Neuron (in vitro differentiated cells): Measurements from ENCODE around the gene POLR2J3.
"Not testable (repeated sequence)": the region's sequence is repeated elsewhere in the genome, so short reads cannot be mapped to it uniquely, and the experiment has no call there.

ENCODE experiments used
- H2AFZ ChIP-seq: one replicate; pipeline ENCODE4 v1.6.1; 2013; ENCODE audit warnings: low read depth, mild to moderate bottlenecking, inconsistent platforms, low read length, moderate library complexity
- H3K27me3 ChIP-seq: one replicate; pipeline ENCODE4 v1.6.1; 2013; ENCODE audit warnings: low read length; ENCODE audit not compliant: insufficient read depth
- H3K36me3 ChIP-seq: one replicate; pipeline ENCODE4 v1.6.1; 2013; ENCODE audit warnings: low read length; ENCODE audit not compliant: insufficient read depth
- H3K4me1 ChIP-seq: one replicate; pipeline ENCODE4 v1.6.1; 2013; ENCODE audit warnings: low read length; ENCODE audit not compliant: insufficient read depth
- H3K4me3 ChIP-seq: 2 replicates; pipeline ENCODE4 v1.5.1; 2013; ENCODE audit warnings: mild to moderate bottlenecking, low read length, moderate library complexity
- H3K9me3 ChIP-seq: one replicate; pipeline ENCODE4 v1.6.1; 2013; ENCODE audit warnings: low read length

Gene POLR2J3

DNA sequence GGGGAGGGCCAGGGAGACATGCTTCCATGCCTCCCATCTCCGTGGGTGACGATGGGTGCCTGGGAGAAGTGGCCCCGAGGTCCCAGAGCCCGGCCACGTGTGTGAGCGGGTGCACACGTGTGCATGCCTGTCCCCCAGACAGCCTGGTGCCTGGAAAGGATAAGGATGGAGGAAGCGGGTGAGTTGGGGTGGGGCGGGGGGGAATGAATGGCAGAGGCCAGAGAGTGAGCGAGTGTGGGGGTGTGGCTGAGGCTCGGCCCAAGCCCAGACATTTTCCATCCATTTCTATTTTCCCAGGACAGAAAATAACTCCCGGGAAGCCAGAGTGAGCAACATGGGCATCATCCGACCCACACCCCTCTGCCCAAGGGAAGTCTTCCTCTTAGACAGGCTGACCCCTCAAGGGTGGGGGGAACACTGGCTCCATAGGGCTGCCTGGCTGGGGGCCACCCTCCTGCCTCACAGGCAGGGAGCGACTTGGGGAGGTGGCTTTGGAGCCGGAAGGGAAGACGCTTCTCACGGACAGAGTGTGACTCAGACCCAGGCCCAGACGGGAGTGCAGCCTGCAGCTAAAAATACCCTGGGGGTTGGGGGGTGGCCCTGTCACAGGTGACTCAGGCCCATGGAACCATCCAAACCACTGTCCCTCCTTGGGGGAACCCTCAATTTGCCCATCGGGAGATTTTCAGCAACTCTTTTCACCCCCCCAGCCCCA lies 32.2 kb upstream of the POLR2J3 start:
- not testable (repeated sequence) for H3K4me1 ChIP-seq, H3K9me3 ChIP-seq, H2AFZ ChIP-seq, H3K36me3 ChIP-seq, H3K27me3 ChIP-seq, H3K4me3 ChIP-seq

DNA sequence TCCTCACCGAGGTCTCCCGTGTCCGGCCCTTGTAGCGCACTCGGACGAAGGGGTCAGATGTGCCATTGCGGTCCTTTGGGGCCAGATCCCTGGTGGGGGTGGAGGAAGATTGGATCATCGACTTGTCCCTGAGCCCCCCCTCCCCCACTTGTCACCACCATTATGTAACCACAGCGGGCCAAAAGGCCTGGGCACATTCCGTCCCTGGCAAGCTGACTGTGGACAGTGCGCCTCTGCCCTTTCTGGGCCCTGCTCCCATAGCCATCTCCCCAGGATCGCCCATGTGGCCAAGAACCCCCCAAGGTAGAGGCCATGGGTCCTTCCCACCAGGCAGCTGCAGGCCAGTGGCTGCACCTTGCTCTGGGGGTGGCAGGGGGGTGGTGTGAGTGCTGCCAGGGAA lies 29.9 kb upstream of the POLR2J3 start:
- H3K4me1 ChIP-seq, H2AFZ ChIP-seq, H3K4me3 ChIP-seq, H3K36me3 ChIP-seq, H3K9me3 ChIP-seq, H3K27me3 ChIP-seq: not testable (repeated sequence)

DNA sequence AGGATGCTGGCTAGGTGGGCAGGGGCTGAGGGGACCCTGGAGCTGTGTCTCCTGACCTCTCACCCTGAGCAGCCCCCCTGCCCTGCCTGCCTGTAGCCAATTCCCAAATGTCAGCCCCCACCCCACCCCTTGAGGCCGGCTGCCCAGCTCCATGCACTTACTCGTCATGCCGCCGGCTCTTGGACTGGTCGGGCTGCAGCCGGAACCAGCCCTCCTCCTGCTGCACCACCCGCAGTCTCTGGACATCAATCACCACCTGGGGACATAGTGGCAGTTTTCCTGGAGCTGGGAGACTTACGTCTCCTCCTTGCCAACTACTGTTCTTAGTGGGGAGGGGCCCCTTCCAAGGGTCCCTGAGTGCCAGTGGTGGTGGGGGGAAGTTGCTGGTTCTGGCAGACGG lies 27.3 kb upstream of the POLR2J3 start:
- H3K4me1 ChIP-seq, H3K27me3 ChIP-seq: not testable (repeated sequence)

DNA sequence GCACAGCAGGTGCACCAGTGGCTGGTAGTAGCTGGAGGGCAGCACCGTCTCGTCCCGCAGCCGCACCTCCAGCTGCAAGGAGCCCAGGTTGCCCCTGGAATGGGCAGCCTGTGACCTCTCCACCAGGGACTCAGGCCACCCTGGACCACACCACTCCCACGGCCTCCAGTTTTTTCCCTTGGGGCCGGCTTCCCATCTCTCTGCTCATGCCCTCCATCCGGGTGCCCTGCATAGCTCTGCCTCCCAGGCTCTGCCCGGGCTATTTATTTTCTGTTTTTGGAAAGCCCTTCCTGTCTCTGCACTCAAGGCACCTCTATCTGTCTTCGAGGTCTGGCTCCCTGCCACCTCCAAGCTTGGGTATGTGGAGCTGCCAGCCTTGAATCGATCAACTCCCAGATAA lies 23.7 kb upstream of the POLR2J3 start:
- H2AFZ ChIP-seq, H3K4me1 ChIP-seq, H3K9me3 ChIP-seq, H3K27me3 ChIP-seq, H3K36me3 ChIP-seq, H3K4me3 ChIP-seq: not testable (repeated sequence)

More for the DNA sequence above, 27.3 kb upstream of the POLR2J3 start:
- H2AFZ ChIP-seq, H3K9me3 ChIP-seq, H3K36me3 ChIP-seq, H3K4me3 ChIP-seq: not testable (repeated sequence)

DNA sequence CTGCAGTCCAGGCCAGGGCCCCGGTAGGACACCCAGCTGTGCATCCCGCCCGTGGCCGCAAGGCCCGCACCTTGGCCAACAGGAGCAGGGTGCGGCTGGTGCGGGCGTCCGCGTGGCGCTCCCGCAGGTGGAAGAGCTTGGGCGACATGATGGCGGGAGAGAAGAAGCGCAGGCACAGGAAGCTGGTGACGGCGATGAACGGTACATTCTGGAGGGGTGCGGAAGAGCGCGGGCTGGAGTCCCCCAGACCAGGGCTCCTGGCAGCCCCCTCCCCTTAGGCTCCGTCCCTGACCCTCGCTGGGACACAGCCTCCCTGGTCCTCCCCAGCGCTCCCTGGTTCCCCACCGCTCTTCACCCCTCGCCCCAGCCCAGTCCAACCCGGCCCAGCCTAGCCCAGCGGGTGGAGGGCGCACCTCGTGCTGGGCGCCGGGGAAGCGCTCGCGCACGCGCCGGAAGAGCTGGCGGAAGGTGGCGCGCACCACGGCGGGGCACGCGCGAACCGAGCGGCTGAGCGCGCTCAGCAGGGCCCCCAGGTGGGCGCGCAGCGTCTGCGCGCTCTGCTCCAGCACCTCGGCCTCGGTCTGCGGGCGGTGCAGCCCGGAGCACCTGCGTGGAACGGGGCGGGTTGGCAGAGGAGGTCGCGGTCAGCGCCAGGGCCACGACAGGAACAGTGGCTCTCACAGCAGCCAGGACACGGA lies 21.4 kb upstream of the POLR2J3 start:
- H3K4me3 ChIP-seq, H2AFZ ChIP-seq, H3K4me1 ChIP-seq, H3K27me3 ChIP-seq, H3K36me3 ChIP-seq, H3K9me3 ChIP-seq: not testable (repeated sequence)

DNA sequence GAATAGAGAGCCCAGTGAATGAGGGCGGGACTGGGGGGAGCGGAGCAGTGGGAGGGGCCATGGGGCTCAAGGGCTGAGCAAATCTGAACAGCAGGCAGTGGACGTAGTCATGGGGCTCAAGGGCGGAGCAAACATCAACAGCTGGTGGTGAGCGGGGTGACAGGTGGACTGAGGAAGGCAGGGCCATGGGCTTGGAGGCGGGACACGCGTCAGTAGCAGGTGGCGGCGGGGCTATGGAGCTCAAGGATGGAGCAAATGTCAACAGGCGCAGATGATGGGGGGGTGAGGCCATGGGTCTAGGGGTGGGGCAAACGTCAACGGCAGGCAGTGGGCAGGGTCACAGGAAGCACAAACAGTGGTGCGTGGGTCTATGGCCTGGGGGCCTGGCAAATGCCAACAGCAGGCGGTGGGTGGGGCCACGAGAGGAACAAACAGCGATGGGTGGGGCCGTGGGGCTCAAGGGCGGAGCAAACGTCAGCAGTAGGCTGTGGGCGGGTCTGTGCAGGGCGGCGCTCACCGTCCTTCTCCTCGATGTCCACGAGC lies 20.2 kb upstream of the POLR2J3 start:
- H3K4me3 ChIP-seq, H3K36me3 ChIP-seq, H3K4me1 ChIP-seq, H3K27me3 ChIP-seq, H2AFZ ChIP-seq, H3K9me3 ChIP-seq: not testable (repeated sequence)

DNA sequence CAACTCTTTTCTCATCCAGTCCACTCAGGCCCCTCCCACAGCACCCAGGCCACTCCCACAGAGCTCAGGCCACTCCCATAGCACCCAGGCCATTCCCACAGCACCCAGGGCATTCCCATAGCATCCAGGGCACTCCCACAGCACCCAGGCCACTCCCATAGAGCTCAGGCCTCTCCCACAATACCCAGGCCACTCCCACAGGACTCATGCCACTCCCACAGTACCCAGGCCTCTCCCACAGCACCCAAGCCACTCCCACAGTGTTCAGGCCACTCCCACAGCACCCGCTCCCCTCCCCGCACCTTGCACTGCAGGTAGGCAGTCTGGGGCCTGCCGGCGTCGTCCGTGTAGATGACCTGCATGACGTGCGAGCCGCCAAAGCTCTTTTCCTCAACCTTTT lies 17.5 kb upstream of the POLR2J3 start:
- H3K36me3 ChIP-seq, H2AFZ ChIP-seq, H3K4me1 ChIP-seq, H3K4me3 ChIP-seq, H3K27me3 ChIP-seq, H3K9me3 ChIP-seq: not testable (repeated sequence)

DNA sequence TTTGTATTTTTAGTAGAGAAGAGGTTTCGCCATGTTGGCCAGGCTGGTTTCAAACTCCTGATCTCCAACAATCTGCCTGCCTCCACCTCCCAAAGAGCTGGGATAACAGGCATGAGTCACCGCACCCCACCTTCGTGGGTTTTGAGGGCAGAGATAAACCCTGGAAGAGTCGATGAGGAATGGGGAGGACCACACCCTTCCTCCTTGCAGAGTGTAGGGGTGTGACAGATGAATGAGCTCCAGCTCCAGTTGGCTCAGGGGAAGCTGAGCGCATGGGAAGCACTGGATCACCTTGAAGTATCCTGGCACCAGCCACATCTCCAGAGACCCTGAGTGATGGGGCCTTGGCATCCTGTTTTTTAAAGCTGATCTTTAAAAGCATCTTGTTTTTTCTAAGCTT lies 11.1 kb upstream of the POLR2J3 start:
- H3K9me3 ChIP-seq, H3K36me3 ChIP-seq, H3K4me3 ChIP-seq, H3K27me3 ChIP-seq, H3K4me1 ChIP-seq, H2AFZ ChIP-seq: not testable (repeated sequence)

DNA sequence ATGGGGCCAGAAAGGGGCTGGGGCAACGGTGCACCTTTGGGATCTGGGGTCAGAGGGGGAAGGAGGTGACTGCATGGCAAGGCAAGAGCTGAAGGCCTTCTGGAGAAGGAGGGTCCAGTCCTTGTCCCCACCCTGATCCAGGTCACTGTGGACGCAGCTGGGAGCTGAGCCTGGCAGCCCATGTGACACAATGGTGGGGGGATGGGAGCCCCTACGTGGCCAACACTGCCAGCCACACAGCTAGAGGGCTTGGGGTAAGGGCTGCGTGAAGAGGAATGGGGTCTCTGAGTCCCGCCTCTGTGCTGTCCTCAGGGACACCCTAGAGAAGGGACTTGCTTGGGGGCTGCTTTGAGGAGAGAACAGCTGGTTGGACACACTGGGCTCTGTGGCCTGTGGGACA lies 9.3 kb upstream of the POLR2J3 start:
- H2AFZ ChIP-seq, H3K36me3 ChIP-seq, H3K27me3 ChIP-seq, H3K4me3 ChIP-seq, H3K9me3 ChIP-seq, H3K4me1 ChIP-seq: not testable (repeated sequence)

DNA sequence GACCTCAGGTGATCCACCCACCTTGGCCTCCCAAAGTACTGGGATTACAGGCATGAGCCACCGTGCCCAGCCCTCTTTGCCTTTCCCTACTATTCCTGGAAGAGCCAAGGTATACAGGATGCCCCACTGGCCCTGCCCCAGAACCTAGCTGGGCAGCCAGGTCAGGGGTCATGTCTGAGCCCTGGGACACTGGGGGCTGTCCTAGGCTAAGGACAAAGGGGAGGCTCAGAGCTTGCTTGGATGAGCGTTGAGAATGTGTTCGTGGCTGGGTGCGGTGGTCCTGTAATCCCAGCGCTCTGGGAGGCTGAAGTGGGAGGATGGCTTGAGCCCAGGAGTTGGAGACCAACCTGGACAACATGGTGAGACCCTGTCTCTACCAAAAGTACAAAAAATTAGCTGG lies 6.1 kb upstream of the POLR2J3 start:
- not testable (repeated sequence) for H3K4me1 ChIP-seq, H3K9me3 ChIP-seq, H3K4me3 ChIP-seq, H3K27me3 ChIP-seq, H3K36me3 ChIP-seq, H2AFZ ChIP-seq

DNA sequence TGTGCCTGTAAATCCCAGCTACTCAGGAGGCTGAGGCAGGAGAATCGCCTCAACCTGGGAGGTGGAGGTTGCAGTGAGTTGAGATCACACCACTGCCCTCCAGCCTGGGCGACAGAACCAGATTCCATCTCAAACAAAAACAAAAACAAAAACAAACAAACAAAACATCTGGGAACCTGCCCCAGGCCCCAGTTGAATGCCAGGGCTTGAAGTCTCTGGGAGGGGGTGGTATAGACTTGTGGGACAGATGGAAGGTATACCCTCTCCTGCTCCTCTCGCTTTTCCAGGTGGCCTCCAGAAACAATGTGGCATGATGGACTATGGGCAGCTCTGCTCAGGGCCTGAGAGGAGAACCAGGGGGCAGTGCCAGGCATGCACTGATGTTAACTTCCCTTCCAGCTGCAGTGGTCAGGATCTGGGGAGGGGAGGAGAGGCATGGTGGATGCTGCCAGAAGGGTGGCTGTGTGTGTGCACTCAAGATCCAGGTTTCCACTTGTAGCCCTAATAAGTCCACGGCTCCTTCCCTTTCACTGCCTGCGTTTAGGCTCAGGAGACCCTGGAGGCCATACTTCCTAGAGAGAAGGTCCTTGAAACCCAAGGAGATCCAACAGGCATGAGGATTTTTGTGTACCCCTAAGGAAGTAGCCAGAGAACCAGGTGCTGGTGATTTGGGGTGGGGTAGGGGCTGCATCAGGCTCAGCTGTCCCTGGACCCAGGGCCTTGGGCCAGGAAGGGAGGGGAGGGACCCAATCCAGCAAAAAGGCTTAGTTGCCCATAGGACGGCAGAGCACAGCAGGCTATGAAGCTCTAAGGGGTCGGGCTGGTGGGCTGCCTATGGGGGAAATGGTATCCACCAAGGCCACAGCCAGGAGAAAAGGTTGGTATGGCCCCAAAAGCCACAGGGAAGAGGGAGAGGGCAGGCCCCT lies 5.2 kb upstream of the POLR2J3 start:
- not testable (repeated sequence) for H3K36me3 ChIP-seq, H3K9me3 ChIP-seq, H2AFZ ChIP-seq, H3K27me3 ChIP-seq, H3K4me1 ChIP-seq, H3K4me3 ChIP-seq

DNA sequence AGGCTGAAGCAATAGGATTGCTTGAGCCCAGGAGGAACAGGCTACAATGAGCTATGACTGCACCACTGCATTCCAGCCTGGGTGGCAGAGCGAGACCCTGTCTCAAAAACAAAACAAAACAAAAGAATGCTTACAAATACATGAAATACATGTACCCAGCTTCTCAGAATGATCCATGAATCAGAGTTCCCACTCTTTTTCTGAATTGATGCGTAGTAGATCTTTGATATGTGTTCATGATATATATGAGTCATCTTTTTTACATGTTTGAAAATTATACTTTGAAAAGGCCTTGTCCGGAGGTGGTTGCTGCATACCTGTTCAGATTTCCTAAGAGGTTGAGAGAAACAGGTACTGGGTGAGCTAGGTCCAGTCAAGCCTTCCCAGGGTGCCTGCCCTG lies 4.0 kb upstream of the POLR2J3 start:
- not testable (repeated sequence) for H2AFZ ChIP-seq, H3K4me3 ChIP-seq, H3K9me3 ChIP-seq, H3K4me1 ChIP-seq, H3K36me3 ChIP-seq, H3K27me3 ChIP-seq

DNA sequence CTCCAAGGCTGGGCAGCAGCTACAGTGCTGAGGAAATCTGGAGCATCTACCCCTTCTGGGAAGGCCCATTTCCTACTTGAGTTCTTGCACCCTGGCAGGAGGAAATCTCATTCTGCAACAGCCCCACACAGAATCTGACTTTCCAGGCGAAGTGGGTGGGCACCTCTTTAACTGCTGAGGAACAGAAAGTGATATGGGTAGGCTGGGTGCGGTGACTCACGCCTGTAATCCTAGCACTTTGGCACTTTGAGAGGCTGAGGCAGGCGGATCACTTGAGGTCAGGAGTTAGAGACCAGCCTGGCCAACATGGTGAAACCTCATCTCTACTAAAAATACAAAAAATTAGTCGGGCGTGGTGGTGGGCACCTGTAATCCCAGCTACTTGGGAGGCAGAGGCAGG lies 2.2 kb upstream of the POLR2J3 start:
- not testable (repeated sequence) for H3K4me3 ChIP-seq, H2AFZ ChIP-seq, H3K36me3 ChIP-seq, H3K4me1 ChIP-seq, H3K9me3 ChIP-seq, H3K27me3 ChIP-seq
